SIG-M5 treated with dmso at 0.1 percent for 504 hours (cell line): ENCODE results near the gene WDR47.

Experiments used
- DNase-seq: peaks from one replicate; lab custom pipeline; 2025; ENCODE audit not compliant: unreplicated experiment; lab: John Stamatoyannopoulos, UW

Gene WDR47

GRCh38 chr1:109041621-109042468, at the start of gene WDR47:
TSS of gene WDR47 (minus strand) at chr1:109042102. CDS start at chr1:109023512, 18,590 bp downstream.
- DNase-seq = peak; percentile 93

GRCh38 chr1:109091078-109091838, 49.4 kb upstream of the WDR47 start:
- peak; percentile 70 for DNase-seq

GRCh38 chr1:109090196-109091077, 48.5 kb upstream of the WDR47 start, which contains the start of gene TMEM167B:
TSS of gene TMEM167B (plus strand) at chr1:109090764. CDS start at chr1:109090873, 109 bp downstream.
- DNase-seq = peak; percentile 95

GRCh38 chr1:109089242-109090015, 47.5 kb upstream of the WDR47 start:
- DNase-seq = peak; percentile 41

GRCh38 chr1:109084563-109085517, 42.9 kb upstream of the WDR47 start:
- DNase-seq = no peak

GRCh38 chr1:109083923-109084322, 42.0 kb upstream of the WDR47 start:
- DNase-seq = peak; percentile 35

GRCh38 chr1:109083501-109083900, 41.6 kb upstream of the WDR47 start:
- no peak for DNase-seq

GRCh38 chr1:109080441-109081082, 38.7 kb upstream of the WDR47 start:
- DNase-seq = no peak

- DNase-seq = no peak
Observed at GRCh38 chr1:109079240-109079622, 37.3 kb upstream of the WDR47 start.

GRCh38 chr1:109078317-109078716, 36.4 kb upstream of the WDR47 start:
- DNase-seq = peak; percentile 20

GRCh38 chr1:109075531-109076490, 33.9 kb upstream of the WDR47 start, which contains the start of gene TAF13:
TSS of gene TAF13 (minus strand) at chr1:109076003. CDS start at chr1:109075947, 56 bp downstream.
- peak; percentile 93 for DNase-seq

GRCh38 chr1:109069294-109069693, 27.4 kb upstream of the WDR47 start:
- no peak for DNase-seq

GRCh38 chr1:109067883-109068282, 26.0 kb upstream of the WDR47 start:
- no peak for DNase-seq

- DNase-seq = no peak
Observed at GRCh38 chr1:109065137-109065536, 23.2 kb upstream of the WDR47 start.

- no peak for DNase-seq
Observed at GRCh38 chr1:109061183-109061582, 19.3 kb upstream of the WDR47 start.

- DNase-seq = no peak
Observed at GRCh38 chr1:109060707-109061106, 18.8 kb upstream of the WDR47 start.

GRCh38 chr1:109059026-109059425, 17.1 kb upstream of the WDR47 start:
- no peak for DNase-seq
